Lung (tissue), 12 donors: Measurements from ENCODE around the gene OGA. TPM values are rescaled to one million over a fixed set of nuclear protein-coding genes. Genes with fewer than 3 reads are reported as not detected.

Experiments
- ATAC-seq: fragments of 200-7000 bp; cut with Tn5 transposase; one replicate; pipeline ENCODE4 v1.9.1; 2020; ENCODE audit warnings: moderate number of reproducible peaks; ENCODE audit not compliant: insufficient read depth, low FRiP score
- DNase-seq, 3 donors: peaks; one replicate each; pipeline ENCODE4 v3.0.0-alpha.2; 2013 to 2017
- H3K27ac ChIP-seq, 2 donors: one replicate each; pipeline ENCODE4 v1.5.1; 2013; ENCODE audit warnings: mild to moderate bottlenecking in 2 of 2, moderate library complexity in 2 of 2, control low read depth in 1 of 2, inconsistent platforms in 1 of 2, low read depth in 1 of 2, low read length in 1 of 2
- H3K27me3 ChIP-seq, 3 donors: one replicate each; pipeline ENCODE4 v1.5.1; 2013; ENCODE audit warnings: low read length in 2 of 3; ENCODE audit not compliant: control insufficient read depth in 3 of 3, insufficient read depth in 3 of 3
- H3K36me3 ChIP-seq, 4 donors: one replicate each; pipeline ENCODE4 v1.5.1; 2013; ENCODE audit warnings: low read length in 4 of 4, mild to moderate bottlenecking in 1 of 4, moderate library complexity in 1 of 4; ENCODE audit not compliant: control insufficient read depth in 4 of 4, insufficient read depth in 4 of 4
- H3K4me1 ChIP-seq, 5 donors: one replicate each; pipeline ENCODE4 v1.5.1; 2013; ENCODE audit warnings: low read length in 5 of 5, mild to moderate bottlenecking in 2 of 5, moderate library complexity in 1 of 5; ENCODE audit not compliant: control insufficient read depth in 5 of 5, insufficient read depth in 5 of 5
- H3K4me3 ChIP-seq: one replicate; pipeline ENCODE4 v1.5.1; 2013; ENCODE audit warnings: mild to moderate bottlenecking, control low read depth, moderate library complexity
- H3K9ac ChIP-seq, 2 donors: one replicate each; pipeline ENCODE4 v1.5.1; 2013; ENCODE audit warnings: low read length in 2 of 2, control low read depth in 1 of 2; ENCODE audit not compliant: insufficient read depth in 1 of 2
- H3K9me3 ChIP-seq, 4 donors: one replicate each; pipeline ENCODE4 v1.5.1; 2013; ENCODE audit warnings: low read length in 3 of 4, mild to moderate bottlenecking in 1 of 4, moderate library complexity in 1 of 4; ENCODE audit not compliant: control insufficient read depth in 4 of 4, insufficient read depth in 3 of 4
- CTCF ChIP-seq: IDR thresholded peaks from 2 replicates; pipeline ENCODE4 v1.5.1; 2012; ENCODE audit warnings: mild to moderate bottlenecking; ENCODE audit errors: control extremely low read depth, extremely low read depth
- WGBS, 2 donors: extraction: QIAGEN DNeasy Blood & Tissue Kit; methylation state at CpG; one replicate each; pipeline ENCODE4 v1.1.7; 2013; 5-methylcytosine and 5-hydroxymethylcytosine counted together
- polyA plus RNA-seq, 2 donors: library from polyadenylated mRNA; stranded (reverse); fragments of 200-250 nt; gene quantifications; one replicate each; pipeline ENCODE4 v1.2.1, GENCODE V29; 2013
- total RNA-seq, 2 donors: library from RNA; depleted of rRNA in 1 of 2; stranded (reverse); fragments of >200 nt in 1 of 2; gene quantifications; one replicate each; pipeline ENCODE4 v1.2.1, GENCODE V29; 2014 to 2021
- donor health status: control.
- donor health status: control.
- donor health status: Bipolar disorder and iron deficiency.
- donor health status: healthy.
- donor health status: DM: yes; HTN: yes; CAD: no.

The OGA gene
- total and polyA plus RNA-seq, 4 donors = 45.7 to 362 (median 69.7) TPM

- H3K27me3 ChIP-seq = peaks cover 0 to 83% (median 69%) of the 10 kb centered on the region in 3 donors
- no peak for TF ChIP-seq CTCF
Observed at GRCh38 chr10:101776161-101776817, 42.0 kb downstream of the OGA start.

DNA sequence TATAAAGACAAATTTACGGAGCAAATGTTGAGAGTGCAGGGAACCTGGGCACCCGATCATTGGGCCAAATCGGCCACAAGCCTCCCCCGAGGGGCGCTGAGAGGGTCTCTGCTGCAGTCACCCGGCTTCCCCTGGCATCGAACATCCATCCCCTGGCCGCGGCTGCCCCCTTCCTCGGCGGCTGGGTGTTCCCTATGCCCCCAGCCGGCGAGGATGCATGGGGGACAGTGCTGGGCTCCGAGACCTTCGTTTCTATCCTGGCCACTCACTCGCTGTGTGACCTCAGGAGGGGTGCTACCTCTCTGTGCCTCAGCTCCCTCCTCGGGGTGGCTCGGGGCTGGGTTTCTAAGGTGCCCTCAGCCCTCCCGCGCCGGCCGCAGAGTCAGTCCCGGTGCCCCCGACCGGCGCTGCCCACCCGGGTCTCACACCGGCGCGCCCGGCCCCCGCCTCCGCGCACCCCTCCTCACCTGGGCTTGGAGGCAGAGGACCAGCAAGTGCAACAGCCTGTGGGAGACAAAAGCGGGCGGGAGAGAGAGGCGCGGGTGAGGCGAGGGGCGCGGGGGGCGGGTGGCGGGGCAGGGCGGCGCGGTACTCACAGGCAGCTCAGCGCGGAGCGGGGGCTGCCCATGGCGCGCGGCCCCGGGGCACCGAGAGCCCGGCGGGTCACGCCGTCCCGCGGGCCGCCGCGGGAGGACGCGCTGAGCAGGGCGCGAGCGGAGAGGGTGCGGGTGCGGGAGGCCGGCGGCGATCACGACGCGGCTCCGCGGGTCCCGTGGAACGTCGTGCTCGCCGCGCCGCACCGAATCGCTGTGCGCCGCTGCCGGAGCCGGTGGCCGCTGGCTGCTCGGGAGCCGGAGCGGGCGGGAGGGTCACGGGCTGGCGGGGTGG, 42.7 kb downstream of the OGA start, which contains the start of gene FGF8:
FGF8 (minus strand) TSS at position 842 of the 888 bp plus-strand sequence; CDS start at position 628, 214 bp downstream.
- Histone ChIP-seq H3K4me3 (no peak within 1 kb of the TSS), H3K9ac (no peak within 1 kb of the TSS), H3K27me3 (peaks cover 0 to 84% (median 71%) of the 10 kb centered on the region in 3 donors), H3K27ac (no peak within 1 kb of the TSS), H3K36me3 (no peaks in the 10 kb centered on the region), H3K4me1 (peaks cover 0 to 18% (median 10%) of the 10 kb centered on the region in 5 donors), H3K9me3 (peaks cover 0 to 6% (median 0%) of the 10 kb centered on the region in 4 donors)
- TF ChIP-seq CTCF = no peak
- 2 to 7% methylated on average over 25 to 98 of the region's 98 CpGs for WGBS, 2 donors
- DNase-seq (no peak), ATAC-seq (no peak)

More at GRCh38 chr10:101776161-101776817, 42.0 kb downstream of the OGA start:
- no peak overlapping the region for H3K9ac ChIP-seq
- DNase-seq (no peak), ATAC-seq (no peak)
- H3K4me1 ChIP-seq = peaks cover 0 to 18% (median 14%) of the 10 kb centered on the region in 5 donors
- no peaks in the 10 kb centered on the region for H3K36me3 ChIP-seq
- H3K9me3 ChIP-seq = peaks cover 0 to 6% (median 0%) of the 10 kb centered on the region in 4 donors
- 4 to 8% methylated on average over 22 to 72 of the region's 74 CpGs for WGBS, 2 donors
- H3K4me3 ChIP-seq = no peak overlapping the region
- no peak overlapping the region for H3K27ac ChIP-seq

DNA sequence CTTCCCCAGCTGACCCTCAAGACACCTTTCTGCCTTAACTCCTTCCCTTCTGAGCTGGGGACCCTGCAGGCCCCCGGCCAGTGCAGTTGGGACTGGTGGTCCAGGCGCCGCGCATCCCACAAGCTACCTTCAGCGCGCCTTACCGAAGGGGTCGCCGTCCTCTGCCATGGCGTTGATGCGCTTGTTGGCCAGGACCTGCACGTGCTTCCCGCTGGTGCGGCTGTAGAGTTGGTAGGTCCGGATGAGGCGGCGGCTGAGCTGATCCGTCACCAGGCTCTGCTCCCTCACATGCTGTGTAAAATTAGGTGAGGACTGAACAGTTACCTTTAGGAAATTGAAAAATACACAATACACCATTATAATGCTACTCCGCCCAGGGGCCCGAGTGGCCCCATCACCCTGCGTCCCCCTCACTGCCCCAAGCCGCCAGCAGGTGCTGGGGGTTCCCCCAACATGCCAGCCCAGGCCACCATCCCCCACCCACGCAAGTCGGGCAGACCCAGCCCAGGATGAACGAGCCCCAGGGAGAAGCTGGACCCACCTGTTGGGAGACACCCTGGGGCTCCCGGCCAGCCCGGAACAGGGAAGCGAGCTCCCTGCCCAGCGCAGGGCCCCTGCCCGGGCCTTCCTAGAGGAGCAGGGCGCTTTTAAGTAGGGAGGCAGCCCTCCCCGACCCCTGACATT, 43.5 kb downstream of the OGA start:
- Histone ChIP-seq H3K36me3 (no peaks in the 10 kb centered on the region), H3K27me3 (peaks cover 0 to 81% (median 68%) of the 10 kb centered on the region in 3 donors), H3K27ac (no peak overlapping the region), H3K4me3 (no peak overlapping the region), H3K4me1 (peaks cover 0 to 12% (median 8%) of the 10 kb centered on the region in 5 donors), H3K9ac (no peak overlapping the region), H3K9me3 (peaks cover 0 to 6% (median 0%) of the 10 kb centered on the region in 4 donors)
- DNase-seq = no peak
- no peak for ATAC-seq
- WGBS, 2 donors = 6 to 10% methylated on average over 32 of the region's 32 CpGs
- TF ChIP-seq CTCF = no peak
